ENCODE results near the gene SKAP1. TPM values are rescaled to one million over a fixed set of nuclear protein-coding genes. Genes with fewer than 3 reads are reported as not detected.

Gene SKAP1
- total RNA-seq, 4 donors from 2014 or later, result 0.93 to 1.9 (median 1.1) TPM; not detected in 1

GRCh38 chr17:48184721-48185120 lies 245.3 kb downstream of the SKAP1 start:
- ATAC-seq (ENCODE audit: low FRiP score), result no peak
- DNase-seq (ENCODE audit: low spot score), result no peak
- TF ChIP-seq CTCF (IDR thresholded peaks at IDR 0.05), result no peak

DNA sequence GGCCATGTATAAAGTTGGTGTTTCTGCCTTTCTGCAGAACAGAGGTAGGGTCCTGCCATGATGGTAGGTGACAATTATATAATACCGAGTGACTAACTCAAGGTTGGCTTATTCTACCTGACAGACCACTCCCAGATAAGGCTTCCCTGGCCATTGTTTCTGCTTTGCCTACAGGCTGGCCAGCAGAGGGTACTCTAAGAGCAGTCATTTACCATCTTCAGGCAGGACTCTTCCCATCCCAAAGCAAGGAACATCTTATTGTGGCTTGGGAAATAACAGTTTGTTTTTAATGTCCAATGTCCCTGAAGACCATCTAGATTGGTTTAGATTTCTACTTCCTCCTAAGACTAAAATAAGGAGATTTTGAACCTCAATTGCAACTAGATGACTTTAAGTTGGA lies 248.4 kb downstream of the SKAP1 start:
- DNase-seq (ENCODE audit: low spot score) (no peak), ATAC-seq (ENCODE audit: low FRiP score) (no peak)
- TF ChIP-seq CTCF (IDR thresholded peaks at IDR 0.05), result no peak

- ATAC-seq (ENCODE audit: low FRiP score) (no peak), DNase-seq (ENCODE audit: low spot score) (no peak)
- no peak for TF ChIP-seq CTCF (IDR thresholded peaks at IDR 0.05)
Measured at GRCh38 chr17:48180842-48181629, 249.0 kb downstream of the SKAP1 start.

GRCh38 chr17:48179071-48179945 lies 250.7 kb downstream of the SKAP1 start:
- TF ChIP-seq CTCF (IDR thresholded peaks at IDR 0.05), result no peak
- ATAC-seq (ENCODE audit: low FRiP score) (no peak), DNase-seq (ENCODE audit: low spot score) (no peak)

GRCh38 chr17:48178317-48178716 lies 251.7 kb downstream of the SKAP1 start:
- DNase-seq (ENCODE audit: low spot score), result no peak
- no peak for ATAC-seq (ENCODE audit: low FRiP score)
- TF ChIP-seq CTCF (IDR thresholded peaks at IDR 0.05), result no peak

- DNase-seq (ENCODE audit: low spot score) (no peak), ATAC-seq (ENCODE audit: low FRiP score) (no peak)
- TF ChIP-seq CTCF (IDR thresholded peaks at IDR 0.05), result no peak
Measured at GRCh38 chr17:48177816-48178215, 252.2 kb downstream of the SKAP1 start.

All from omental fat pad (tissue), 4 donors.